NT2/D1 (cell line): ENCODE results near the gene CNGA3.

ENCODE experiments used
- DNase-seq: peaks from one replicate; pipeline ENCODE4 v3.0.0-alpha.2; 2011; ENCODE audit warnings: low read depth, low spot score
- H3K27me3 ChIP-seq: 2 replicates; pipeline ENCODE4 v1.6.0; 2011; ENCODE audit warnings: mild to moderate bottlenecking; ENCODE audit not compliant: insufficient read length, insufficient read depth
- H3K36me3 ChIP-seq: 2 replicates; pipeline ENCODE4 v1.6.1; 2011; ENCODE audit warnings: mild to moderate bottlenecking, low read length, mixed read lengths; ENCODE audit not compliant: insufficient read depth, insufficient read length
- H3K4me1 ChIP-seq: 2 replicates; pipeline ENCODE4 v1.5.1; 2011; ENCODE audit not compliant: insufficient read depth, insufficient read length
- H3K4me3 ChIP-seq: 2 replicates; pipeline ENCODE4 v1.5.1; 2011; ENCODE audit warnings: low read depth; ENCODE audit not compliant: insufficient read length
- H3K9ac ChIP-seq: 2 replicates; pipeline ENCODE4 v1.6.0; 2011; ENCODE audit warnings: low read depth; ENCODE audit not compliant: insufficient read length
- H3K9me3 ChIP-seq: 2 replicates; pipeline ENCODE4 v1.5.1; 2011; ENCODE audit warnings: mild to moderate bottlenecking, low read length; ENCODE audit not compliant: insufficient read depth
- SUZ12 ChIP-seq: IDR thresholded peaks from 2 replicates; pipeline ENCODE4 v1.6.1; 2011; ENCODE audit not compliant: insufficient read length, insufficient read depth; ENCODE audit errors: extremely low read depth
- YY1 ChIP-seq: IDR thresholded peaks from 2 replicates; pipeline ENCODE4 v1.6.1; 2011; ENCODE audit not compliant: insufficient read length, insufficient read depth
- ZNF274 ChIP-seq: IDR thresholded peaks from 2 replicates; pipeline ENCODE4 v1.6.1; 2011; ENCODE audit warnings: mild to moderate bottlenecking, low read depth, low read length

The CNGA3 gene

DNA sequence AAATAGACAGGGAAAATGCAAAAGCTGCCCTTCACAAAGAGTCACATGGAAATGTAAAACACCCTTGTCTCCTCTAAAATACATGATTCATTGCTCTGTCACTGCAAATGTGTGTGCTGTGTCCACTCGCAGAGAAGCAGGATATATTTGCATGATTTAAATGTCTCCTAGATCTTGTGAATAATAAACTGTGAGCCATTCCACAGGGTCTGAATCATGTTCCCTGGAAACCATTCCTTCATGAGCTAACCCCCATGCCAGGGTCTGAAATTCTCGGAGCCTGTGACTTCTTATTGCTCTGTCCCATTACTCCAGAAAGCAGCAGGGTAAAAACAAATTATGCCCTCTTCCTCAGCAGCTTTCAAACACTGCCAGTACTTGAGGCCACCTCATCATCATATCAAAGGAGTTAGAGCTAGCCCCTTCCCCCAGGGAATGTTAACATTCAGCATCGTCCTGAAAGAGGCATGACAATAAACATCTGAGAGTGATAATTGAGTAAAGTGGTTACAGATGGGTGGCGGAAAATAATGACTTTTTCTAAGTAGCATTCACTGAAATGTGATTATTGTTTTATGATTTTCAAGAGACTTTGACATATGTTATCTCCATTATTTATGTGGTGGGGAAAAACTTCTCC, 11.7 kb upstream of the CNGA3 start:
- peak; percentile 70 for DNase-seq
- H3K4me3 ChIP-seq: no peak overlapping the region
- H3K9ac ChIP-seq: no peak overlapping the region
- no peak for TF ChIP-seq ZNF274
- no peak for TF ChIP-seq SUZ12
- no peak for TF ChIP-seq YY1
- peaks cover 4% of the 10 kb centered on the region for H3K4me1 ChIP-seq
- peaks cover 13% of the 10 kb centered on the region for H3K27me3 ChIP-seq
- H3K36me3 ChIP-seq: no peaks in the 10 kb centered on the region
- H3K9me3 ChIP-seq: no peaks in the 10 kb centered on the region

DNA sequence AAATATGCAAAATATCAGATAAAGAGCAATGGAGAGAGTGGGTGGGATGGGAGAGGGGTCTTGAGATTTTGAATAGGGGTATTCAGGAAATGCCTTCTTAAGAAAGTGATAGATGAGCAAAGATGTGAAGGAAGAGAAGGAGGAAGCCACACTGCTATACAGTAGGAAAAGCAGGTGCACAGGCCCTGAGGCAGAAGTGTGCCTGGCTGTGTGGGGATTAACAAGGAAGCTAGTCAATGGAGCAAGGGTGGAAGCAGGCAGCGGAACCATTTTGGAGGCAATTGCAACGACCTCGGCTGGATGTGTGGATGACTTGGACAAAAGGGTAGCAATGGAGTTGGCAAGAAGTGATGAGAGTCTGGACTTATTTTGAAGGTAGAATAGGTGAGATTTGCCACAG, 11.0 kb upstream of the CNGA3 start:
- H3K36me3 ChIP-seq: no peaks in the 10 kb centered on the region
- H3K4me1 ChIP-seq: peaks cover 6% of the 10 kb centered on the region
- no peak overlapping the region for H3K9ac ChIP-seq
- H3K4me3 ChIP-seq: no peak overlapping the region
- no peaks in the 10 kb centered on the region for H3K9me3 ChIP-seq
- DNase-seq: no peak
- TF ChIP-seq ZNF274 (no peak), YY1 (no peak), SUZ12 (no peak)
- H3K27me3 ChIP-seq: peaks cover 18% of the 10 kb centered on the region

DNA sequence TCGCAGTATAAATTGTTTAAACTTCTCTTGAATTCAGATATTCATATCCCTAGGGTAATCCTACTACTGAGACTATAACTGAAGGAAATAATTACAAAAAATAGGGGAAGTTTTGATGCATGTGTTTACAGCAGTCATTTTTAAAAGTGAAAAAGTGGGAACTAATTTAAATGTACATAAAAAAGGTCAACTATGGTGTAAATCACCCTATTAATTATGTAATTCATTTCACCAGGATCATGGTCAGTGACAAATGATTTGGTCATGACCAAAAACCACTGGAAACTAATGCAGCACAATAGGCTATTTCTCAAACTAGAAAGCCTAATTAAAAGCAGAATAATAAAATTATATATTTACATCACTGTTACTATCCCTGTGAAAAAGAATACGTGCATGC, 5.0 kb upstream of the CNGA3 start:
- Histone ChIP-seq H3K9ac (no peak overlapping the region), H3K9me3 (no peaks in the 10 kb centered on the region), H3K4me3 (no peak overlapping the region), H3K4me1 (peaks cover 4% of the 10 kb centered on the region), H3K36me3 (no peaks in the 10 kb centered on the region), H3K27me3 (peaks cover 51% of the 10 kb centered on the region)
- TF ChIP-seq SUZ12: no peak
- TF ChIP-seq ZNF274: no peak
- TF ChIP-seq YY1: no peak
- DNase-seq: no peak

DNA sequence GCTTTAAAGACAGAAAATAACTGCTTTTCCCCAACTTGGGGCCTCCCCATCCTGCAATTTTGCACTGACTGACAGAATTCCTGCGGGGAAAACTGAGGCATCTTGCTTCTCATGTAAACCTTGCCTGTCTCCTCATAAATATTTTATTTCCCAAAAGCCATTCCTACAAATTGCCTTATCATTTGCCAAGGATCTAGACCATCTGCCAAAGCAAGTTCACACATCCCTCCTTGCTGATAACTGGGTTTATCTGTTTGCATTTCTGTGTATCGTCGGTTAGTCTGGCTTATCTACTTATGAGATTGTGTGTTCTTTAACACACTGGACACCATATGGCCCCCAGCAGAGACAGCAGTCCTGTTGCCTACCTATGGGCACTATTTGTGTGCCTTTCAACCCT, 3.0 kb upstream of the CNGA3 start:
- DNase-seq: no peak
- no peaks in the 10 kb centered on the region for H3K36me3 ChIP-seq
- peaks cover 69% of the 10 kb centered on the region for H3K27me3 ChIP-seq
- TF ChIP-seq SUZ12: no peak
- no peak for TF ChIP-seq YY1
- TF ChIP-seq ZNF274: no peak
- no peak overlapping the region for H3K9ac ChIP-seq
- no peak overlapping the region for H3K4me3 ChIP-seq
- peaks cover 11% of the 10 kb centered on the region for H3K4me1 ChIP-seq
- no peaks in the 10 kb centered on the region for H3K9me3 ChIP-seq

DNA sequence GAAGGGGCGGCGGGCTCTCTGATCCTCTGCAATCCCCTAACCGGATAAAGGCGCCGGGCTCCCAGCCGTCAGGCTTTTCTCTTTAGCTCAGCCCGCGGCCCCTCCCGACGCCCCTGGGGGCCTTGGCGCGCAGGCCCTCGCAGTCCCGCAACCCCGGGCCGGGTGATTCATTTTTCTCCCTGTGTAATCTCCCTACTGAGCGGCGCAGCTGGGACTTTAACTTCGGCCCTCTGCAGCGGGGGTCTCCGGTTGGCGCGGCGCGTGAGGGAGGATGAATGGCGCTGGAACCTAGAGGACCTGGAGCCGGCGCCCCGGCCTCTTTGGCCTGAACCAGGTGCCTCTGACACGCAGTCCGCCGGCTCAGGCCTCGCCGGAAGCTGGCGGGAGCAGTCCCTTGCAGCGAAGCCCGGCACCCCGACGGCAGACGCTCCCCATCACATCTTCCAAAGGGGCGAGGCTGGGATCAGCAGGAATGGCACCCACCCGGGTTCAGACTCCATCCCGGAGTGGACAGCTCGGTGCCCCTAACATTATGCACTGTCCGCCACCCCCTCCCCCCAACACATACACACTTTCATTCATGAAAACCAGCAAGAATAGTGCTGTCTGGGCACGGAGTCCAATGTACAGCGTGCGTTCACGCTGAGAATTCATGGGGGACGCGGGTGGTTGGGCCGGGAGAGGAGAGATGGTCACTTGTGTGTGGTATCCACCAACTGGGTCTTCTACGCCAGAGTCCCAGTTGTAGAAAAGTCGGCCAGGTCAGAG, 1.2 kb downstream of the CNGA3 start:
- H3K9me3 ChIP-seq: no peaks in the 10 kb centered on the region; the same call in 1 of the 2 replicates
- H3K9ac ChIP-seq: no peak overlapping the region
- no peaks in the 10 kb centered on the region for H3K36me3 ChIP-seq
- H3K27me3 ChIP-seq: peaks cover 83% of the 10 kb centered on the region
- H3K4me1 ChIP-seq: peaks cover 14% of the 10 kb centered on the region
- peak overlapping the region; percentile 51 for H3K4me3 ChIP-seq
- no peak for TF ChIP-seq SUZ12
- TF ChIP-seq YY1: no peak
- no peak for TF ChIP-seq ZNF274
- DNase-seq: no peak

DNA sequence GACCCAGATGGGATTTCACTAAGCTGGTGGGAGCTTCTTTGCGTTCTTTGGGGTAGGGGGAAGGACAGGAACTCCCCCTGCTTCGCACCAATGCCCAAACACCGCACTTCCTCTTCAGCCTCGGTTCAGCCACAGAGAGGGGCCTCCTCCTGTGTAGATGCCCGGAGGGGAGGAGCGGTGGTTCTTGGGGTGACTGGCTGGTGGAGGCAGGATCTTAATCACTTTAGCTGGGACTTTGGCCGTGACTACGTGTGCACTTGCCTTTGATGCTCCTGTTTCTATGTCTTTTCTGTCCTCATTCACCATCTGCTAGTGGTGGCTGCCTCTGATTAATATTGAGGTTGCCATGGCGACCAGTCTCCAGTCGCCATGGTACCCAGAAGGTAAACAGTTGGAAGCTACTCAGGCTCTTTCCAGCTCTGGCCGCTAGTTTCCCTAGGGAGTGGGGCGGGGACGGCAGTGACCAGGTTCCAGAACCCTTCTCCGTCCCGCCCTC, 1.9 kb downstream of the CNGA3 start:
- DNase-seq: no peak
- Histone ChIP-seq H3K9ac (no peak overlapping the region), H3K36me3 (no peaks in the 10 kb centered on the region), H3K4me1 (peaks cover 14% of the 10 kb centered on the region), H3K9me3 (peaks cover 1% of the 10 kb centered on the region; the same call in 1 of the 2 replicates), H3K4me3 (no peak overlapping the region), H3K27me3 (peaks cover 76% of the 10 kb centered on the region)
- TF ChIP-seq SUZ12: no peak

DNA sequence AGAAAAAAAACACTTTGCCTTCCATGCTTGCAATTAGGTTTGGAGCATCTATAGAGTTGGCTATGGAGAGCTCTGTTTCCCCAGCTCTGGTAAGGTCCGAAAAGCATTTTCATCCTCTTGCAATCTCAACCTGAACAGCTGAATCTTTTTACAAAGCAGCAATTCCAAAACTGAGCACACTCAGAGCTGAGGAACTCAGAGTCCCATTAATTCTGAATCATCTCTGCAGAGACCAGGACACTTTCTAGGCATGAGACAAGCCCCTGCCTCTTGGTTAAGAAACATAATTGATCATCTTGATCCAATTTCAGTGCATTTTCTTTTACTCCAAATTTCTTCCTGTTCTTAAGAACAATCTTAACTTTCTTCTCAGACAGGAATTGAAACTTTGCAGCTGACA, 4.2 kb downstream of the CNGA3 start:
- Histone ChIP-seq H3K4me1 (peaks cover 14% of the 10 kb centered on the region), H3K36me3 (no peaks in the 10 kb centered on the region), H3K27me3 (peaks cover 53% of the 10 kb centered on the region), H3K9ac (no peak overlapping the region), H3K9me3 (peaks cover 11% of the 10 kb centered on the region; the same call in 1 of the 2 replicates), H3K4me3 (no peak overlapping the region)
- no peak for DNase-seq
- no peak for TF ChIP-seq ZNF274
